ENCODE data around the gene MXD3.
A peak's percentile ranks its signal among the peaks of the same experiment; 100 is the strongest.
"Not testable (repeated sequence)": the region's sequence is repeated elsewhere in the genome, so short reads cannot be mapped to it uniquely, and the experiment has no call there.

MXD3 gene

DNA sequence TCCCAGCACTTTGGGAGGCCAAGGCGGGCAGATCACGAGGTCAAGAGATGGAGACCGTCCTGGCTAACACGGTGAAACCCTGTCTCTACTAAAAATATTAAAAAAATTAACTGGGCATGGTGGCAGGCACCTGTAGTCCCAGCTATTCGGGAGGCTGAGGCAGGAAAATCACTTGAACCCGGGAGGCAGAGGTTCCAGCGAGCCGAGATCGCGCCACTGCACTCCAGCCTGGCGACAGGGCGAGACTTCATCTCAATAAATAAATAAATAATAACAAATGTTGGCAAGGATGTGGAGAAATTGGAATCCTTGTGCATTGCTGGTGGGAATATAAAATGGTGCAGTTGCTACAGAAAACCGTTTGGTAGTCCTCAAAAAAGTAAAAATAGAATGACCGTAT, 31.3 kb upstream of the MXD3 start:
- DNase-seq (ENCODE audit: low spot score) = not testable (repeated sequence)

DNA sequence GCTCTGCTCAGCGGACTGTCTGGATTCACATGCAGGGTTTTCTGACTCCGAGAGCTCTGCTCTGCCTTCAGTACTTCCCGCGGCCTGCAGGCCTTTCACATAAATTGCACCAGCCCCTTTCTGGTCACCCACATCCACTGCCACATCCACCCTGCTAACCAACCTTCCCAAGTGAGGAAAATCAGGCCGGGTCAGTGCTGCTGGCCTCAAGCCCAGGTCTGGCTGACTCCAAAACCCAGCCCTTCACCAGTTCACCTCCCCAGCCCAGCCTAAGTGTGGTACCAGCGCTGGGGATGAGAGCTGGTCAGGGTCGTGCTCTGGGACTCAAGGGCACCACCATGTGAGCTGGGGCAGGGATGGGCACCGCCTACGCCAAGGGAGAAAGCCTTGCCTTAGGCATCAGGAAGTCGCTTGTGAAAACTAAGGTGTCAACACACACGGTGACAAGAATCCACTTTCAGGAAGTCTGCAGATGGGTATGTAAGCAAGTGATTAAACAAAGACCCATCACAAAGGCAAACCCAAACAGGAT, 27.5 kb upstream of the MXD3 start:
- no peak for DNase-seq (ENCODE audit: low spot score)

DNA sequence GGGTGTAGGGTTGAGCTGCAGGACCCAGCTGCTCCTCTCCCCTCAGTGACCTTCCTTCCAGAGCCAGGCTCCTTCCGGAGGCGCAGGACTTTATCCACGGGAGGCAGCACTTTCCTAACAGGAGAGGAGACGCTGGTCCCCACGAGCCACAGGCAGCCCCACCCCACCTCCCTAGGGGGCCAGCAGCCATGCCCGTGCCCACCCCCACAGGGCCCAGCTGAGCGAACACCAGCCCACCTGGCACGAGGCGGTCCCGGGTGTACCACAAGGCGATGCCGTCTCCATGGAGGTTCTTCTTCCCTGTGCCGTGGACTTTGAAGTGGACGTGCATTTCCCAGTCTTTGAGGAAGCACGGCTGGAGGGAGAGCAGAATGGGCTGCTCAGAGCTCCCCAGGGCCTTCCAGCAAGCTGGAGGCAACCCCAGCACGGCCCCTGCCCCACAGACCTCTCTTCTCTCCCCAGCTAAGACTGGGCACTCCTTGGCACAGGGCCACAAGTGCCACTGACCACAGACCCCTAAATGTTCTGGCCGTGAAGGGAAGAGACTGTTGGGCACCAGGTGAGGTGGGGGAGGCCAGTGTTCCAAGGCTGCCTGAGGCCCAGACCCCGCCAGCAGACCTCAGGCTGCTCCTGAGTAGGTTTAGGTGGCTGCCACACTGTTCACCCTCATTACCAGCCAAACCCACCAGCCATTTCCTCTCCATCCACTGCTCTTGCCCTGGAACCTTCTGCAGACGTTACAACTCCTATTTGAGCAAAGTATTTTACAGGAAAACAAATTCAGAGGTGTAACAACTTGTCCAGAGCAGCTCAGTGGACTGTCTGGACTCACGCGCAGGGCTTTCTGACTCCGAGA, 26.8 kb upstream of the MXD3 start:
- no peak for DNase-seq (ENCODE audit: low spot score)

DNA sequence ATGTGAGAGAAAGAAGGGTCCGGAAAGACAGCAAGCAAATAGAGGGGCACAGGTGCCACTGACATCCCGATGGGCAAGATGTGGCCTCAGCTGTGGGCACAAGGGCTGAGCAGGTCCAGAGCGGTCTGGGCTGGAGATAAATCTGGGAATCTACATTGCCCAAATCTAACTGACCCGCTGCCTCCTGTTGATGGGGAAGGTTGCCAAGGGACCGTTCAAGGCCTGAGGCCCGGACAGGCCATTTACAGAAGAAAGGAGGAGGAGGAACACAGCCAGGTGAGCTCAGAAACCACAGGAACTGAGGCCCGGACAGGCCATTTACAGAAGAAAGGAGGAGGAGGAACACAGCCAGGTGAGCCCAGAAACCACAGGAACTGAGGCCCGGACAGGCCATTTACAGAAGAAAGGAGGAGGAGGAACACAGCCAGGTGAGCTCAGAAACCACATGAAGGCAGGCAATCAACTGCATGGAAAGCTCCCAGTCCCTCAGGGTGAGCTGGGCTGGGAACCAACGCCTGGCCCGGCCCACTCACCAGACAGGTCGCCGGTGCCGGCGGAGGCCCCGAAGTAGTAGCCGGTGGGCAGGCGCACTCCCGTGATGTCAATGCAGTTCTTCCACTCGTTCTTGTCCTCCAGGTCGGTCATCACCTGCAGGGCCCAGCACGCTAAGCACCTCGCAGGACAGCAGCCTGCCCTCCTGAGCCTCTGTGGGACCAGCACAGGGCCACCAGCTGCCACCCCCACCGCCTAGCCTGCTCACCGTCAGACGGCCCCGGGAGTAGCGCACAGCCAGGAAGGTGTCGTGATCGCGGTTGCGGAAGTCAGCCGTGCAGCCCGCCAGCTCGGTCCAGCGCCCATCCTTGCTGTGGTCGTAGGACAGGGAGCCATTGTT, 25.2 kb upstream of the MXD3 start:
- DNase-seq (ENCODE audit: low spot score) = no peak

DNA sequence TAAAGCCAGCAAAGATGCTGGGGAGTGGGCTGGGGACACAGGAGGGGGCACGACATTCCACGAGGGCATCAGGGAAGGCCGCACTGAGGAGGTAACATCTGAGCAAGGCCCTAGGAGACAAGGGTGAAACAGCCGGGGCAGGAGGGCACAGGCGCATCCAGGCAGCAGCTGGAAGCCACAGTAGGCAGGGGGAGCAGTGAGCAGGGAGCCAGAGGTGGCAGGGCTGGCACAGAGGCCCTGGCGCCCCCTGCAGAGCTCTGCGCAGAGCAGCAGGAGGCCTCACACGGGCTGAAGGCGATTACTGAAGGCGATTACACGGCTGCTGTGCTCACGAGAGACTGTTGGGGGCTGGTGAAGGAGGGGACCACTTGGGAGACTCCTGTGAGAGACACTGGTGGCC, 24.4 kb upstream of the MXD3 start:
- no peak for DNase-seq (ENCODE audit: low spot score)

DNA sequence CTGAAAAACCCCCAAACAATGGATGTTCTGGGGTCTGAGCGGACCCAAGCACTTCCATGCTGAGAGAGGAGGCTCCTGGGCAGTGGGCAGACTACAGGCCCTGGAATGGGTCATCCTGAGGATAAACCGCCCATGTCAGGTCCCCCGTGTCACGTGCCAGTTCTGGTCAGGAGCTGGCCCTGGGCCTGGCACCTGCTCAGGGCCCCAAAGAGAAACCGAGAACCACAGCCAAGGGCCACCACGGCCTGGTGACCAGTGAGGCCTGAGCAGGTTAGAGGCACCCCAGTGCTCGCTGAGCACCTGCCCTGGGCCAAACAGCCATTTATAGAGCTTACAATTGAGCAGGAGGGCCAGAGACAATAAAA, 24.0 kb upstream of the MXD3 start:
- DNase-seq (ENCODE audit: low spot score) = no peak

DNA sequence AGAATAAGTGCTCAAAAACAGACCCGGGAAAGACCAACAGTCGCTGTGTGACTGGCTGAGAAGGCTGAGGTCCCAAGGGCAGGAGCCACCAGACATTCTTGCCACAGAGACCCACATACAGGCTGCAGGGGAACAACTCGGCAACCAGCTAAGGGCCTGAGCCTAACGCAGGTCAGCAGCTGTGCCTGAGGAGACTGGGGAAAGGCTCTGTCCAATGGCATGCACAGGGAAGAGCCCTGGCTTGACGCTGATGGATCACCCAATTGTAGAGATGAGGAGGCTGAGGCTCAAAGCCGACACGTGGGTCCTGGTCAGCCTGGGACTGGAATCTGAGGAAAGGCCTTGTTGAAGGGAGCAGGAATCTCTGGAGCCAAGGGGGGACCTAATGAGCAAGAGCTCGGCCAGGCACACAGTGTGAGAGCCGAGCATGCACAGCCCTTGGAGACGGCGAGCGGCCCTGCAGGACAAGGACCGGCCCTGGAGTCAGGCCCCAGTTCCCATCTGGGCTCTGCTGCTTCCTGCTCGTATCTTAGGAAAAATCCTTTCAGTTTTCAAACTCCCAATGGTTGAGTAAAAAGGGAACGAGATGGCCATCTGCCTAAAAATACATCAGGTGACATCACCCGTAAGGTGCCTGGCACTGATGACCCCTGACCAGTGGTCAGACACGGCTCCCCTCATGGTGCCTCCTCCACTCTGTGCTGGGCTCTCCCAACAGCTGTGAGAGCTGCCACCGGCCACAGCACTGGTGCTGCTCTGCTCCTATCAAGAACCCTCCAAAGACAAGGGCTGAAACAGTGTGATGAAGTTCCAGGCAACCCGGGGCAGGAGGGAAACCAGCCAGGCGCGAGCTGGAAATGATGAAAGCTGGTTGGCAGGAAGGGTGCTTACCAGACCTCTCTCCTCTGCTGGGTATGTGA, 23.3 kb upstream of the MXD3 start:
- DNase-seq (ENCODE audit: low spot score) = no peak

DNA sequence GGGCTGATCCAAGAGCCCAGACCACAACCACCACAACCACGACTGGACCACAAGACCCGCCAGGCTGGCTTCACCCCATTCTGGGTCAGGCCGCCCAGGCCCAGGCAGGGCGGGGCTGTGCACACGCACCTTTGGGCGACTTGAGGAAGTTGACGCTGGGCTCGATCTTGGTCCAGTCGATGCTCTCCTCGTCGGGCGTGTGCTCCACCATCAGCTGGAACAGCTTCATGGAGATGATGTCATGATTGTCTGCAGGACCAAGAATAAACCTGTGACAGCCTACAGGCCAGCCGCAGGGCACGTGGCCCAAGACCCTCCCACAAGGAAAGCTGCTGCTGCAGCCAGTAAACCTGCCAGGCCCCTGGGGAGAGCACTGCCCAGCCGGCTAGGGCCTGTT, 22.5 kb upstream of the MXD3 start:
- DNase-seq (ENCODE audit: low spot score) = no peak

DNA sequence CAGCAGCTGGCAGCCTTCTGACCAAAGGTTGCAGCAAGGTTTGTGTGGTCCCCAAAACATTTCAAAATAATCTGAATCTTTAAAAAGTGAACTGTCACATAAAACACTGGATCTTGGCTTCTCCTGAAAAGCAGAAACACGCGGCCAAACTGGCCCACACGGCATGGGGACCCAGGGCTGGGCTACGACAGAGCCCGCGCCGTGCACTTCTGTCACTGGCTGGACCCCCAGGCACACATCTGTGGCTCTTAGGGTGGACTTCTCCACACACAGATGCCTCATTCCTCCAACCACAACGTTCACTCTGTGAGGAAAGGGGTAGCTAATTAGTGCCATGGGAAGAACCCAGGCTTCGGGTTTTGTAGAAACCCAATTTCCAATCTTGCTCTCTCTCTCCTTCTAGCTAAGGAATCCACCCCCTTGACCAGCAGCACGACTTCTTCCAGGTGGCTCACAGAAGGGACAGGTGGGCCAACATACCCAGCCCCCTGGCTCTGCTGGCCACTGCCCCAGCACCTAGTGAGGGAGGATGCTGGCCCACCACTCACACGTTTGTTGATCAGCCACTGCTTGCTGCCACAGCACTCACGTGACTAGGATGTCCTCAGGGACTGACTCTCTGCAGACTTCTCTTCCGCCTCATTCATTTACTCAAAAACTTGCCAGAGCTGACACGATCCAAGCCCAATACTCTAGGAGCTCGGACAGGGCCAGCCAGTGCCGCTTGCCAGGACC, 21.9 kb upstream of the MXD3 start:
- no peak for DNase-seq (ENCODE audit: low spot score)

DNA sequence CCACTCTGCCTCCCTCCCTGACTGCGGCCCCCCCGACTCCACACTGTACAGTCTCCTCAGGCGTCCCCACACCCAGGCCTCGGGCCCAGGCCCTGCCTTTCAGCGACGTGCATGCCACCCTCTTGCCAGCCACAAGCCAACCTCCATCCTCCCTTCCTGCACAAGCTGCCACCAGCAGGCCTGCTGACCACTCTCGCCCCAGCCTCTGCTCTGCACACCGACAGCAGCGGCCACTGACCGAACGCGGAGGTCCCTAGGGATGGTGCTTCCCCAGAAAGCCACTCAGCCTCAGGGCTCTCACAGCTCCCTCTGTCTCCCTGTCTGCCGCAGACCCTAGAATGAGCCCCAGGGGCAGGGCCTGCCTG, 21.2 kb upstream of the MXD3 start:
- no peak for DNase-seq (ENCODE audit: low spot score)

DNA sequence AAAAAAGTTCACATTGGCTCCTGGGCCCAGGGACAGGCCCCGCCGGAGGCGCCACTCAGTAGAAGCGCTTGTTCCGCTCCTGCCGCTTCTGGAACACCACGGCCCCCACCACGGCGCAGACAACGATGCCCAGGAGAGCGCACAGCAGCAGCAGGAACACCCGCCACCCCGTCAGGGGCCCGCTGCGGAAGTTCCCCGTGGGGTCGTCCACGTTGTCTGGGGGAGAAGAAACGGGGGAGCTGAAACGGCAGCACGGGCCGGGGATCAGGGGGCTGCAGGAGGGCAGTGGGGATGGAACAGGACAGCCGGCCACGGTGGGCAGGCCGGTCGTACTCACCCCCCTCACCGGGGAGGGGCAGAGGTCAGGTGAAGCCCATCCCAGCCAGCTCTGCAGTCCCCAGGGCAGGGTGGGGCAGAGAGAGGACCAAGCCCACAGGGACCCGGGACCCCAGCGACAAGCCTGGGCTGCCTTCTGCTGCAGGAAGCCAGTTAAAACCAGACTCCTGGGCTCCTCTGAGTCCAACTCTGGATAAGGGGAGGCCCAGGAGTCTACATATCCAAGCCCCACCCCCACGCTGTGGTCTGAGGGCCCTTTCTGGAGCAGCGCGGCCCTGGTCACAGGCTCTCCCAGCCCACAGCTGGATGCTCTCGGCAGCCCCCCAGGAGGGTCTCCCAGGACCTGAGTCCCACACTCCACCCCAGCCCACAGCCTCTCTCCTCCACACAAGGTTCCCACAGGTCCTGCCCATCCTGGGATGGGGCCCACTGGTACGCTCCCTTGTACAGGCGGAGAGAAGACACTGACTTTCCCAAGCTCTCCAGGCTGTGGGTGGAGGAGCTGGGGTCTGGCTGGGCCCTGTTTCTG, 20.6 kb upstream of the MXD3 start:
- no peak for DNase-seq (ENCODE audit: low spot score)

DNA sequence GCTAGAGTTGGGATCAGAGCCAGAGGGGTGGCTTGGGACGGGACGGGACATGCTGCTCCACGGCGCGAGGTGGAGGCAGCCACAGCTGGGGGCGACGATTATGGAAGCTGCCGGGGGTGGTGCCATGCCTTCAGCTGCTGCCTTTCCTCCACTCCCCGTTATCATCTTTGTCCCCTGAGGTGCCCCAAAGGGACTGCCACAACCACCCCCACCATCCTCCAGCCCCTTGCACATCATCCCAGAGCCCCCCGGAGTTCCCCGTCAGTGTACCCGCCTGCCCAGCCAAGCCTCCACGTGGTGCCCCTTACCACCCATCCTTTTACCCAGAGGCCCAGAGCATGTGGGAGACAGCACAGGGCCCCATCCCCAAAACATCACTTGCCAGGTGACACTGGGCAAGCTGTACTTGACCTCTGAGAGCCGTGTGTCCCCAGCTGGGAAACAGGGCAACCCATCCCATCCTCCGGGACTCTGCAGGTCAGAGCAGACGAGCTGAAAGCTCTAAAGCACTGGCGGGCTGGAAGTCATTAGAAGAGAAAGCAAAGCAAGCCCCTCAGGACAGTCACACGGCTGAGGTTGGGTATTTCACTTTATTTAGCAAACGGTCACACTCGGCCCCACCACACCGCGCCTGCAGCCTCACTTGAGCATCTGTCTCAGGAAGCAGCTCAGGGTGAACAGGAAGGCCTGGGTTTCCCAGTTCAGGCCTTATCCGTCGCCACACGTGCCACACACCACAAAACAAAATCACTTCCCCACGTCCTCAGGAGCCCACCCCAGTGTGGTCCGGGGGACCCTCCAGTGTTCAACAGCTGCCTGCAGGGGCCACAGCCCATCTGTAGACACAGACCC, 19.5 kb upstream of the MXD3 start:
- DNase-seq (ENCODE audit: low spot score) = no peak

DNA sequence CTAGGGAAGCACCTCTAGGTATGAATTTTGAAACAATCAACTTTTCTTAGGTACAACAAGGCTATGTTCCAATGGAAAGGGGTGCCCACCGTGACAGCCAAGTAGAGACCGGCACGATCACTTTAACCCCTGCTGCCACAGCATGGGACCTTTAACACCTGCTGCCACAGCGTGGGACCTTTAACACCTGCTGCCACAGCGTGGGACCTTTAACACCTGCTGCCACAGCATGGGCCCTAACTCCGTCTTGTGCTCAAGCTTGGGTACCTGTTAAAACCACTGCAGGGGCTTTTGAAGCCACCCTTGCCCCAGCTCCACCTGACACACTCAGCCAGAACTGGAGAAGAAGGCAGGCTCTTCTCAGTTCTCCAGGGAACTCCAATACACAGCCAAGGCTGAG, 18.2 kb upstream of the MXD3 start:
- DNase-seq (ENCODE audit: low spot score) = no peak

DNA sequence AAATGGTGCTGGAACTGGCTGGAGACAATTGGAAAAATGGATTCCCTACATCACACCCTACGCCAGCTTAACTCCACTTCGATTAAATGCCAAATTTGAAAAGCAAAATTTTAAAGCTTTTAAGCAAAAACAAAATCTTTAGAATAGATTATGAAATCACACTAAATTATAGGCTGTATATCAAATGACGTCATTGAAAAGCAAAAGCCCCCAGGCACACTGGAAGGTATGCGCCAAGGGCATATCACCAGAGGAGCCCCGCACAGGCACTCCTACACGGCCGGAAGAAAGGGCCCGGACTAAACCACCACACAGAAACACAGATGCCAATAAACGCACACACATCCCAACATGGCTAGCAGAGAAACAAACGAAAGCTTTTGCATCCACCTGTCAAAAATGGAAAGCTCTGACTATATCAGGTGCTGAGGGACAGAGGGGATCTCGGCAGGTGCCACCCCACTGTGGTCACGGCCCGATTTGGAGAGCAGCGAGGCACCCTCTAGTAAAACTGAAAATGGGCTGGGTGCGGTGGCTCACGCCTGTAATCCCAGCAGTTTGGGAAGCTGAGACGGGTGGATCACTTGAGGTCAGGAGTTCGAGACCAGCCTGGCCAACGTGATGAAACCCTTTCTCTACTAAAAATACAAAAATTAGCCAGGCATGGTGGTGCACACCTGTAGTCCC, 17.0 kb upstream of the MXD3 start:
- DNase-seq (ENCODE audit: low spot score) = no peak

DNA sequence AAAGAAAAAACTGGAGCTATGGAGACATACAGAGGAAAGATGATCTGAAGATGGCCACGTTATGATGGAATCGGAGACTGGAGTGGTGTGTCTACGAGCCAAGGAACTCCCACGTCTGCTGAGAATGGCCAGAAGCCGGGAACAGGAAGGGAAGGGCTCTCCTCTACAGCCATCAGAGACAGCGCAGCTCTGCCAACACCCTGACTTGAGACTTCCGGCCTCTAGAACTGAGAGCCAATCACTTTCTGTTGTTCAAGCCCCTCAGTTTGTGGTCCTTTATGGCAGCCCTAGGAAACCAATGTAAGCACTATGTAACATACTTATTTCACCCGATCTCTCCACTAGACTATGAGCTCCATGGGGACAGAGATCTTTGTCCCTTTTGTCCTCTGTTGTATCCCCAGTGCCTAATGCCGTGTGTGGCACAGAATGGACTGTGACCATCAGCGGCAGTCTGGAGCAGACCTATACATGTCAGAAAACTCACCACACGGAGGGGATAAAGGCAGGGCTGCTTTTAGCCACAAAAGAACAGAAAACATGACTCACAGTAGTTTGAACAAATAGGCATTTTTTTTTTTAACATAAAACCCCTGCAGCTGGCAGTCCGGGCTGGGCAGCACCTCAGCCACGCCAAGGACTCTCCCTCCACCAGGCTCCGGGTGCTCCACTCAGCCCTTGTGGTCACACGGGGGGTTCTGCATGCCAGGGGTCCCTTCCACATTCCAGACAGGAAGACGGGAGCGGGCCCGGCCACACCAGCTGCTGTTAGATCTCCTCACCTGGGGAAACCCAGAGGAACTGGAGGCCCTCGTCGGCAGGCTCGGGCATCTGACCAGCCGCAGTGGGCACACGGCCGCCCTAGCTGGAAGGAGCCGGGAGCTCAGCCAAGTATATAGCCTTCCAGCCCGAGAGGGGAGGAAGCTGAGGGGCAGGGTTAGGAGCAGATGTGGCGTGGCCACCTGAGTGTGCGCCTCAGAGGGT, 16.1 kb upstream of the MXD3 start:
- no peak for DNase-seq (ENCODE audit: low spot score)

DNA sequence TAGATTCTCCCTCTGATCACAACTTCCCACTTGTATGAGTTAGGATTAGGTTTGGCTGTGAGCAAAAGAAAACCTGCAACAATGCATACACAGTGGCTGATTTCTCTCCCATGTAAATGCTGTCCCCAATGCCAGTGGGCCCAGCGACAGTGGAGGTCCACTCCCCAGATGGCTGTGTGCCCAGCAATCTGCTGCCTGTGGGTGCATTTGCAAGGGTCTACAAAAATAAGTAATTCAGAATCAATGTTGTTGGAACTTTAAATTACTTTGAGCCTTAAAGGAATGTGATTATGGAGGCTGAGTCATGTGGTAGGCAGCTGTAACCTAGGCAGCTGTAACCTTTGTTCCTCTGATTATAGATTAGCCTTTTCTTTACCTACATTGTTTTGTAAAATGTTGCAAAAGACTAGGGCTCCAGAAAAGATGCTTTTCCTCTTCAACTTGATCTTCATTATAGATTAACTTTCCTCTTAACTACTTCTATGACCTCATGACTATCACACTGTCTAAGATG, 14.2 kb upstream of the MXD3 start:
- DNase-seq (ENCODE audit: low spot score) = no peak

DNA sequence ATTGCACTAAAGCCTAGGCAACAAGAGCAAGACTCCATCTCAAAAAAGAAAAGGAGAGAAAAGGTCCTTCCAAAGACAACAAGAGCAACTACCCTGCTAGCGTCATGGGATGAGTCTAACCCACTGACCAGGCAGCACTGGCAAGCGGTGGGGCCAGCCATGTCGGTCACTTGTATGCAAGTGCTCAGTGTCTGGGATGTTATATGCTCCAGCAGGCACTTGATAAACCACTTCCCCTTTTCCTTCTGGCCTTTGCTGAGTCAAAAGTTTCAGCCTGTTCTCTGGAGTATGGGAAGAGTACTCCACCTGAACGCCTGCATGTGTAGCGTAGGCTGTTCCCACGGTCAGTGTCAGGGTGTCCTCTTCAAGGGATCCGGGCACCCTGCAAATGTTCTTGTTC, 9.2 kb upstream of the MXD3 start:
- DNase-seq (ENCODE audit: low spot score) = peak; percentile 70

All from pons (tissue), 1 donor.